A549 (cell line): ENCODE data around the gene LYL1. TPM values are rescaled to one million over a fixed set of nuclear protein-coding genes. Genes with fewer than 3 reads are reported as not detected.

Source experiments
- ATAC-seq, 2 experiments: fragments of 200-7000 bp in 1 of 2; fragments of >200 bp in 1 of 2; cut with Nextera tagmentation in 1 of 2; cut with Tn5 transposase in 1 of 2; 3 replicates each; pipeline versions ENCODE4 v1.8.0 to v1.9.1; 2018 to 2020; ENCODE audit warnings: mild to moderate bottlenecking in 1 of 2, moderate library complexity in 1 of 2
- CTCF ChIA-PET: fragments of 300-600 bp; sonication (Branson Sonifier 250); formaldehyde crosslinking; extraction: SDS; loops from one replicate; lab custom pipeline; 2021; ENCODE audit warnings: antibody characterized with exemption, inconsistent platforms; lab: Yijun Ruan, JAX
- POLR2A ChIA-PET: fragments of 350-600 bp; formaldehyde crosslinking; extraction: SDS; loops from one replicate; lab custom pipeline; 2021; ENCODE audit warnings: antibody characterized with exemption, inconsistent platforms; lab: Yijun Ruan, JAX
- DNase-seq, 2 experiments: peaks; one replicate each; pipeline versions ENCODE4 v3.0.0 to v3.0.0-alpha.2; 2011 to 2016; ENCODE audit warnings: low read depth in 1 of 2, low spot score in 1 of 2
- FAIRE-seq: peaks from 2 replicates; lab custom pipeline; 2011; peaks lifted over from hg19 to GRCh38; lab: Jason Lieb, UNC
- H3K27ac ChIP-seq, 2 experiments: fragments of >200 bp; sonication (Bioruptor Twin); formaldehyde crosslinking; 3 replicates each; pipeline ENCODE4 v1.5.1; 2016 to 2017
- H3K4me1 ChIP-seq: fragments of >200 bp; sonication (Bioruptor Twin); formaldehyde crosslinking; 3 replicates; pipeline ENCODE4 v1.6.1; 2016
- H3K4me2 ChIP-seq: fragments of >200 bp; sonication (Bioruptor Twin); formaldehyde crosslinking; 3 replicates; pipeline ENCODE4 v1.6.1; 2016
- H3K4me3 ChIP-seq: fragments of >200 bp; sonication (Bioruptor Twin); formaldehyde crosslinking; 3 replicates; pipeline ENCODE4 v1.5.1; 2016
- H3K9me3 ChIP-seq: fragments of >200 bp; sonication (Bioruptor Twin); formaldehyde crosslinking; 3 replicates; pipeline ENCODE4 v1.6.1; 2016
- BCL3 ChIP-seq: fragments of >200 bp; sonication (Bioruptor Twin); formaldehyde crosslinking; IDR thresholded peaks from 3 replicates; pipeline ENCODE4 v1.6.1; 2016
- BHLHE40 ChIP-seq: IDR thresholded peaks from 2 replicates; pipeline ENCODE4 v1.6.1; 2012; ENCODE audit warnings: low read depth, low read length, inconsistent platforms
- CBX2 ChIP-seq: fragments of 200-600 bp; sonication (generic); IDR thresholded peaks from 2 replicates; pipeline ENCODE4 v1.6.1; 2016; ENCODE audit warnings: low read depth, mild to moderate bottlenecking, borderline replicate concordance
- CHD2 ChIP-seq: fragments of 150-350 bp; IDR thresholded peaks from 2 replicates; pipeline ENCODE4 v1.6.1; 2014; ENCODE audit warnings: low read length; ENCODE audit not compliant: partially characterized antibody
- CHD4 ChIP-seq: fragments of 200-600 bp; sonication (generic); IDR thresholded peaks from 2 replicates; pipeline ENCODE4 v1.6.1; 2016; ENCODE audit warnings: antibody characterized with exemption, mild to moderate bottlenecking, borderline replicate concordance
- EHF ChIP-seq: fragments of 250-450 bp; sonication (Bioruptor Pico); IDR thresholded peaks from 2 replicates; pipeline ENCODE4 v1.5.0; 2020; ENCODE audit warnings: mild to moderate bottlenecking
- EHMT2 ChIP-seq: fragments of 200-600 bp; sonication (generic); IDR thresholded peaks from 2 replicates; pipeline ENCODE4 v1.6.1; 2016; ENCODE audit warnings: antibody characterized with exemption, low read depth, mild to moderate bottlenecking, moderate library complexity
- ELK1 ChIP-seq: fragments of 150-350 bp; IDR thresholded peaks from 2 replicates; pipeline ENCODE4 v1.6.1; 2014; ENCODE audit warnings: low read depth, mild to moderate bottlenecking, low read length
- EP300 ChIP-seq, 2 experiments: fragments of >200 bp; sonication (Bioruptor Twin); formaldehyde crosslinking; IDR thresholded peaks; 2 replicates in 1 of 2; 3 replicates in 1 of 2; pipeline ENCODE4 v1.6.1; 2016 to 2017
- FOSL2 ChIP-seq, 2 experiments: fragments of 450-650 bp in 1 of 2; fragments of >200 bp in 1 of 2; sonication (Bioruptor Twin) in 1 of 2; formaldehyde crosslinking; IDR thresholded peaks; 2 replicates each; pipeline versions ENCODE4 v1.5.0 to v1.6.1; 2016 to 2020; ENCODE audit warnings: mild to moderate bottlenecking in 1 of 2, moderate library complexity in 1 of 2
- FOXS1 ChIP-seq: fragments of 250-450 bp; sonication (Bioruptor Pico); IDR thresholded peaks from 2 replicates; pipeline ENCODE4 v1.5.0; 2020; ENCODE audit warnings: mild to moderate bottlenecking, moderate library complexity
- HDAC2 ChIP-seq: fragments of 200-600 bp; sonication (generic); IDR thresholded peaks from 2 replicates; pipeline ENCODE4 v1.6.1; 2016
- HOXB13 ChIP-seq: fragments of 250-450 bp; sonication (Bioruptor Pico); IDR thresholded peaks from 2 replicates; pipeline ENCODE4 v1.5.0; 2020; ENCODE audit warnings: low read depth, mild to moderate bottlenecking, moderate library complexity
- JUN ChIP-seq, 2 experiments: fragments of >200 bp; sonication (Bioruptor Twin); formaldehyde crosslinking; IDR thresholded peaks; 2 replicates in 1 of 2; 3 replicates in 1 of 2; pipeline ENCODE4 v1.6.1; 2016 to 2017
- JUNB ChIP-seq: fragments of >200 bp; sonication (Bioruptor Twin); formaldehyde crosslinking; IDR thresholded peaks from 2 replicates; pipeline ENCODE4 v1.6.1; 2016
- MAZ ChIP-seq: fragments of 150-350 bp; IDR thresholded peaks from 2 replicates; pipeline ENCODE4 v1.6.1; 2014; ENCODE audit warnings: antibody characterized with exemption, low read depth, low read length, borderline replicate concordance
- POLR2A ChIP-seq: IDR thresholded peaks from 2 replicates; pipeline ENCODE4 v1.6.1; 2012; ENCODE audit warnings: mild to moderate bottlenecking, low read length
- POLR2AphosphoS2 ChIP-seq: conservative IDR thresholded peaks from 2 replicates; pipeline ENCODE4 v1.6.1; 2012; ENCODE audit warnings: low read length, improper control_type of control experiment, inconsistent platforms
- RAD21 ChIP-seq, 2 experiments: fragments of >200 bp in 1 of 2; sonication (Bioruptor Twin) in 1 of 2; formaldehyde crosslinking in 1 of 2; IDR thresholded peaks in 1 of 2; conservative IDR thresholded peaks in 1 of 2; 2 replicates in 1 of 2; 3 replicates in 1 of 2; pipeline ENCODE4 v1.6.1; 2012 to 2018; ENCODE audit warnings: inconsistent platforms in 1 of 2
- REST ChIP-seq: fragments of 200-600 bp; sonication (generic); IDR thresholded peaks from 2 replicates; pipeline ENCODE4 v1.6.1; 2016; ENCODE audit warnings: antibody characterized with exemption, mild to moderate bottlenecking, moderate library complexity
- TFCP2L1 ChIP-seq: fragments of 250-450 bp; sonication (Bioruptor Pico); IDR thresholded peaks from 2 replicates; pipeline ENCODE4 v1.5.0; 2021; ENCODE audit warnings: mild to moderate bottlenecking
- ZC3H11A ChIP-seq: fragments of 450-650 bp; IDR thresholded peaks from 2 replicates; pipeline ENCODE4 v1.6.1; 2014; ENCODE audit warnings: antibody characterized with exemption, mild to moderate bottlenecking
- ZFP36 ChIP-seq: fragments of 450-650 bp; IDR thresholded peaks from 2 replicates; pipeline ENCODE4 v1.6.1; 2014; ENCODE audit warnings: borderline replicate concordance; ENCODE audit not compliant: partially characterized antibody
- WGBS: methylation state at CpG from one replicate; pipeline ENCODE4 v1.1.6; 2017; ENCODE audit errors: missing lambda C conversion rate; 5-methylcytosine and 5-hydroxymethylcytosine counted together
- polyA plus RNA-seq, 4 experiments: library from polyadenylated mRNA; depleted of rRNA in 3 of 4; stranded (reverse); fragments of >200 nt; fragmentation: RNase III in 1 of 4; extraction: RNeasy Plus Mini Kit Qiagen cat#74134 plus additional on column Dnase treatment in 1 of 4; gene quantifications; 2 replicates in 3 of 4; 3 replicates in 1 of 4; pipeline ENCODE4 v1.2.3, GENCODE V29; 2011 to 2017

Gene LYL1
- polyA plus RNA-seq, 2 of the 4 experiments (the other 2 are of a cell fraction): 0.26 to 0.39 TPM

DNA sequence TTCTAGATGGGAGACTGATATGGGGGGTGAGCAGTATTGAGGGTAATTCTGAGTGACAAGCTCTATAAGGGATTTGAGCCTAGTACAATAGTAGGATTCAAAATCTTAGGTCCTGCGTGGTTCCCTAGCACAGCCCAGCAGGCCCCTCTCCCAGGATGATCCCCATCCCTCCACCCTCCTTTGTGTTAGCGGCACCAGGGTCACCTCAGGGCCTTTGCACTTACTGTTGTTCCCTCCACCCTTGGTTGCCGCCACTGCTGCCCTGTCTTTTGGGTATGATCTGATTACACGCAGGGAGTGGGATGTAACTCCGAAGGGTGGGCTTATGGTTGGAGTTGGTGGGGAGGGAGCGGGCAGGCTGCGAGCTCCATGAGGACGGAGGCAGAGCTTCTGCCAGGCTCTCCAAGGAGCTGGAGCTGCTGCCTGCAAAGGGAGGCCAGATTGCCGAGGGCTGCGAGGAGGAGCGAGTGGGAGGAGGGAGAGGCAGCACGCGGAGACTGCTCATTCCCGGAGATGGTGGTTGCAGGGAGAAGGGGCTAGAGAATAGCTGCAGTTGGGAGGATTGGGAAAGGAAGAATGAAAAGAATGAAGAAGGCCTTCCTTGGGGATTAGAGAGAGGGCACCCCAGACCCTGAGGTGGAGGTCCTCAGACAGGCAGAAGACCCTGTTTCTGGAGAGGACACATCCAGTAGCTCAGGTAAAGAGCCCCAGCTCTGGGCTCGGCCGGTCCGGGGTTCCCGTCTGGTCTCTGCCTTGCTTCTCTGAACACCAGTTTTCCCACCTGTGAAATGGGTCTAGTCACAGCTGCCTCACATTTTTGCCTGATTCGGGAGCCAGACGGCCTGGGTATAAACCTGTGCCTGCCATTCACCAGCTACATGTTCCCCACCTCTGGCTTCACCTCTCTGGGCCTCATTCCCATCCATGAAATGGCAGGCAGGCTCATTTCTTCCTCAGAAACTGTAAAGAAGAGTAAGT is 20.6 kb upstream of the LYL1 start:
- CTCF ChIA-PET: interaction anchor here (0.5 kb wide), 1 partner anchor 59 kb away, joined by 3 read pairs; no protein-coding TSS in a partner anchor
- Histone ChIP-seq H3K4me1 (peaks cover 16% of the 10 kb centered on the region), H3K4me2 (no peak overlapping the region), H3K4me3 (no peak overlapping the region)
- 88% methylated on average over 18 of the region's 20 CpGs for WGBS
- POLR2A ChIA-PET: no interaction called here
- no peak for FAIRE-seq
- no peak for TF ChIP-seq EHMT2
- no peak for TF ChIP-seq POLR2A
- no peak for TF ChIP-seq FOXS1 (CRISPR knock-in tag)
- TF ChIP-seq JUNB: no peak
- TF ChIP-seq EP300 (IDR thresholded peaks at IDR 0.05): no peak
- no peak for TF ChIP-seq CHD2
- no peak for TF ChIP-seq JUN (IDR thresholded peaks at IDR 0.05)
- TF ChIP-seq BCL3: no peak
- TF ChIP-seq, all 56 proteins: peak for 0
- DNase-seq (no peak), ATAC-seq (no peak)
- H3K27ac ChIP-seq: no peak overlapping the region
- H3K9me3 ChIP-seq: no peaks in the 10 kb centered on the region

DNA sequence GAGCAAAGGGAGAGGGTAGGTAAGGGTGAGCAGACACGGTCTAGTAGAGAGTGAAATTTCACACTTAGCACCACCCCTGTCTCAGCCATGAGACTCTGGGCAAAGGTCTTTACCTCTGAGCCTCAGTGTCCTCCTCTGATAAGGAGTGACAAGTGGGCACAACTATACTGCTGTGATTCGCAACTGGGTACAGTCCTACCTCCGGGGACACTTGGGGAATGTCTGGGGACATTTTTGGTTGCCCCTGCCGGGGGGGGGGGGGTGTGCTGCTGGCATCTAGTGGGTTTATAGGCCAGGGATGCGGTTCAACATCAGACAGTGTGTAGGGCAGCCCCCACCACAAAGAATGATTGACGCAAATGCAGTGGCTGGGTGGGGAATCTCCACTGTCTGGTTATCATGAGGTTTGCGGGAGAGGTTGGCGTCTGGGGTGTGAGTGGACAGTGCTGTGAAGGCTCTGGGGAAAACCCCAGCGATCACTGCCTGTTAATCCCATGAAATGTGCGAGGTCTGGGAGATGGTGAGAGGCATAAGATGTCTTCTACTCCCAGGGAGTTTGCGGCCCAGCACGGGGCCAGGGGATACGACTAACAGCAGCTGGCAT is 19.7 kb upstream of the LYL1 start:
- ATAC-seq: no peak
- DNase-seq: no peak
- Histone ChIP-seq H3K4me2 (no peak overlapping the region), H3K27ac (no peak overlapping the region), H3K4me1 (peaks cover 16% of the 10 kb centered on the region), H3K9me3 (no peaks in the 10 kb centered on the region), H3K4me3 (no peak overlapping the region)
- POLR2A ChIA-PET: no interaction called here
- CTCF ChIA-PET: interaction anchor here (0.5 kb wide), 1 partner anchor 59 kb away, joined by 3 read pairs; no protein-coding TSS in a partner anchor
- WGBS: 85% methylated on average over 10 of the region's 13 CpGs
- TF ChIP-seq ELK1: no peak
- TF ChIP-seq TFCP2L1: no peak
- TF ChIP-seq ZFP36: no peak
- no peak for TF ChIP-seq HOXB13 (CRISPR knock-in tag)
- no peak for TF ChIP-seq CBX2
- no peak for TF ChIP-seq JUNB
- no peak for TF ChIP-seq FOSL2 (IDR thresholded peaks at IDR 0.05)
- TF ChIP-seq FOSL2 (CRISPR knock-in tag; IDR thresholded peaks at IDR 0.05): no peak
- TF ChIP-seq REST: no peak
- TF ChIP-seq BHLHE40: no peak
- TF ChIP-seq CHD4: no peak
- TF ChIP-seq POLR2AphosphoS2: no peak
- no peak for TF ChIP-seq HDAC2
- TF ChIP-seq EP300 (IDR thresholded peaks at IDR 0.05): no peak
- no peak for TF ChIP-seq RAD21 (conservative IDR thresholded peaks at IDR 0.05 in 1 of 2, IDR thresholded peaks at IDR 0.05 in 1 of 2)
- no peak for TF ChIP-seq EHF (CRISPR knock-in tag)
- TF ChIP-seq ZC3H11A: no peak
- no peak for TF ChIP-seq MAZ
- FAIRE-seq: no peak
